Naive thymus-derived CD4-positive, alpha-beta T cell (primary cell): ENCODE data around the gene OPRM1. TPM values are rescaled to one million over a fixed set of nuclear protein-coding genes. Genes with fewer than 3 reads are reported as not detected.

Source experiments
- ATAC-seq: fragments of 150-1000 bp; cut with Tn5 transposase; 2 replicates; pipeline ENCODE4 v1.10.0; 2021; ENCODE audit warnings: mild to moderate bottlenecking, moderate library complexity
- CTCF ChIA-PET: fragments of 350-600 bp; sonication (Branson Sonifier 250); formaldehyde crosslinking; loops from one replicate; lab custom pipeline; 2021; ENCODE audit warnings: antibody characterized with exemption; lab: Charles Lee
- POLR2A ChIA-PET: fragments of 350-600 bp; sonication (Branson Sonifier 250); formaldehyde crosslinking; loops from one replicate; lab custom pipeline; 2021; ENCODE audit warnings: antibody characterized with exemption, inconsistent platforms; lab: Charles Lee
- DNase-seq, 9 donors: peaks; one replicate each; pipeline versions ENCODE4 v3.0.0 to v3.0.0-alpha.2; 2020 to 2022; ENCODE audit warnings: mixed read lengths in 1 of 9
- H3K27ac ChIP-seq: one replicate; pipeline ENCODE4 v1.7.0; 2013; ENCODE audit warnings: mild to moderate bottlenecking, low read depth, low read length, moderate library complexity
- H3K27me3 ChIP-seq, 2 donors: one replicate each; pipeline ENCODE4 v1.7.0; 2013; ENCODE audit warnings: low read length in 2 of 2, mild to moderate bottlenecking in 2 of 2, moderate library complexity in 2 of 2; ENCODE audit not compliant: control insufficient read depth in 2 of 2, insufficient read depth in 2 of 2
- H3K36me3 ChIP-seq, 3 experiments: 1 replicate in 2 of 3; 2 replicates in 1 of 3; pipeline ENCODE4 v1.7.0; 2013; ENCODE audit warnings: low read length in 3 of 3, mild to moderate bottlenecking in 3 of 3, moderate library complexity in 1 of 3; ENCODE audit not compliant: insufficient read depth in 3 of 3, control insufficient read depth in 2 of 3
- H3K4me1 ChIP-seq, 2 donors: one replicate each; pipeline ENCODE4 v1.7.0; 2013; ENCODE audit warnings: low read length in 2 of 2, mild to moderate bottlenecking in 2 of 2, moderate library complexity in 1 of 2; ENCODE audit not compliant: control insufficient read depth in 2 of 2, insufficient read depth in 2 of 2
- H3K4me3 ChIP-seq: 2 replicates; pipeline ENCODE4 v1.7.0; 2013; ENCODE audit warnings: mild to moderate bottlenecking, low read length
- H3K9me3 ChIP-seq, 3 experiments: 1 replicate in 2 of 3; 2 replicates in 1 of 3; pipeline ENCODE4 v1.7.0; 2013; ENCODE audit warnings: low read length in 3 of 3; ENCODE audit not compliant: control insufficient read depth in 2 of 3
- H3K27ac Mint-ChIP-seq, 9 donors: one replicate each; pipeline ENCODE4 v1.8.0; 2020 to 2022; ENCODE audit warnings: mixed read lengths in 9 of 9, mild to moderate bottlenecking in 8 of 9, moderate library complexity in 5 of 9, inconsistent platforms in 2 of 9
- H3K27me3 Mint-ChIP-seq, 5 donors: one replicate each; pipeline ENCODE4 v1.8.0; 2021 to 2022; ENCODE audit warnings: mixed read lengths in 5 of 5, mild to moderate bottlenecking in 1 of 5
- H3K36me3 Mint-ChIP-seq, 5 donors: one replicate each; pipeline ENCODE4 v1.8.0; 2020 to 2022; ENCODE audit warnings: mixed read lengths in 5 of 5, mild to moderate bottlenecking in 3 of 5, inconsistent platforms in 1 of 5
- H3K4me1 Mint-ChIP-seq, 7 donors: one replicate each; pipeline ENCODE4 v1.8.0; 2020 to 2022; ENCODE audit warnings: mixed read lengths in 7 of 7, mild to moderate bottlenecking in 3 of 7, inconsistent platforms in 1 of 7
- H3K4me3 Mint-ChIP-seq, 10 donors: one replicate each; pipeline ENCODE4 v1.8.0; 2020 to 2022; ENCODE audit warnings: mild to moderate bottlenecking in 10 of 10, mixed read lengths in 10 of 10, moderate library complexity in 6 of 10, inconsistent platforms in 2 of 10
- H3K9me3 Mint-ChIP-seq, 11 donors: one replicate each; pipeline ENCODE4 v1.8.0; 2020 to 2022; ENCODE audit warnings: mixed read lengths in 11 of 11, mild to moderate bottlenecking in 4 of 11, inconsistent platforms in 1 of 11, moderate library complexity in 1 of 11
- intact Hi-C, 2 donors: fragments of 100-400 bp; cut with micrococcal nuclease; formaldehyde crosslinking; loops; one replicate each; pipeline ENCODE4 v1.15.1; 2023
- polyA plus RNA-seq, 2 donors: library from polyadenylated mRNA; unstranded; fragments of 300-500 nt; fragmentation: Illumina TruSeq; gene quantifications; one replicate each; pipeline ENCODE4 v1.2.3, GENCODE V29; 2021
- total RNA-seq, 6 experiments: library from RNA in 5 of 6; stranded (reverse) in 5 of 6; gene quantifications; 1 replicate in 5 of 6; 2 replicates in 1 of 6; pipeline ENCODE4 v1.2.3 and lab custom pipeline; 2021 to 2026

Gene OPRM1
- not detected for total RNA-seq
- not detected for polyA plus RNA-seq
- total RNA-seq (lab: John Stamatoyannopoulos, UW): not detected

GRCh38 chr6:154039231-154039842 lies at the start of gene OPRM1:
Gene OPRM1, plus strand, starts transcription at chr6:154039240. Its CDS starts 305 bp downstream, at chr6:154039545.
- Histone ChIP-seq H3K9me3 (no peaks in the 10 kb centered on the region), H3K36me3 (no peaks in the 10 kb centered on the region), H3K27me3 (peaks cover 0 to 4% of the 10 kb centered on the region in 2 donors), H3K4me3 (no peak within 1 kb of the TSS), H3K4me1 (no peaks in the 10 kb centered on the region), H3K27ac (no peak within 1 kb of the TSS)
- POLR2A ChIA-PET: no interaction called here
- peak in 6 of 9 donors; percentile 12 to 48 (median 20) for DNase-seq
- Mint-ChIP-seq H3K27ac (no peak within 1 kb of the TSS), H3K4me1 (peaks cover 0 to 2% (median 0%) of the 10 kb centered on the region in 7 donors), H3K36me3 (peaks cover 0 to 3% (median 0%) of the 10 kb centered on the region in 5 donors), H3K27me3 (peaks cover 15 to 60% (median 44%) of the 10 kb centered on the region in 5 donors), H3K9me3 (peaks cover 0 to 10% (median 3%) of the 10 kb centered on the region in 11 donors), H3K4me3 (no peak within 1 kb of the TSS)
- CTCF ChIA-PET: no interaction called here
- intact Hi-C loops: no loop called here
- ATAC-seq: peak; percentile 40

DNA sequence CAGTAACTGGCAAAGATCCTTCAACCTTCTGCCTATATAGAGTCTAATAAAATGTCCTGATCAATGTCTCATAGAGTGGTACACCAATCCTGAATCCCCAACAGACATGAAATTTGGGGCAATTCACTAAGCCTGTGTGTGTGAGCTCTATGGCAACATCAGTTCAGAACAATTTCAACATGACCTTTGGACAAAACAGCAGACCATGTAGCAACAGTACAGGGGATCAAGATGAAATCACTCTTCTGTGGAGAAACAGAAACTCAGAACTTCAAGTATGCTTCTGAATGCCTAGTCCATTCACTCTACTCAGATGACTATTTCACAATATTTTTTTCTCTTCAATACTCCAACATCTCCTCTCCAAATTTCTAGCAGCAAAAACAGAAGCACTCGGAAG lies 49.1 kb upstream of the OPRM1 start:
- H3K4me3 Mint-ChIP-seq: no peak overlapping the region
- Histone ChIP-seq H3K27me3 (no peaks in the 10 kb centered on the region), H3K36me3 (no peaks in the 10 kb centered on the region), H3K4me3 (no peak overlapping the region), H3K4me1 (no peaks in the 10 kb centered on the region), H3K9me3 (no peaks in the 10 kb centered on the region), H3K27ac (no peak overlapping the region)
- no peak overlapping the region for H3K27ac Mint-ChIP-seq
- peaks cover 0 to 2% (median 0%) of the 10 kb centered on the region in 11 donors for H3K9me3 Mint-ChIP-seq
- no peak for DNase-seq
- POLR2A ChIA-PET: no interaction called here
- peaks cover 0 to 9% (median 5%) of the 10 kb centered on the region in 5 donors for H3K27me3 Mint-ChIP-seq
- no peaks in the 10 kb centered on the region for H3K4me1 Mint-ChIP-seq
- CTCF ChIA-PET: no interaction called here
- intact Hi-C loops: no loop called here
- no peaks in the 10 kb centered on the region for H3K36me3 Mint-ChIP-seq
- no peak for ATAC-seq

- no peak for DNase-seq
- no peaks in the 10 kb centered on the region for H3K27me3 ChIP-seq
- H3K9me3 Mint-ChIP-seq: peaks cover 0 to 2% (median 0%) of the 10 kb centered on the region in 11 donors
- ChIA-PET POLR2A (no interaction called here), CTCF (no interaction called here)
- no peaks in the 10 kb centered on the region for H3K36me3 ChIP-seq
- H3K9me3 ChIP-seq: no peaks in the 10 kb centered on the region
- H3K36me3 Mint-ChIP-seq: no peaks in the 10 kb centered on the region
- H3K4me1 ChIP-seq: no peaks in the 10 kb centered on the region
- no peak overlapping the region for H3K4me3 Mint-ChIP-seq
- no peak overlapping the region for H3K27ac Mint-ChIP-seq
- intact Hi-C loops: no loop called here
- ATAC-seq: no peak
- H3K27me3 Mint-ChIP-seq: peaks cover 0 to 4% (median 0%) of the 10 kb centered on the region in 5 donors
- no peaks in the 10 kb centered on the region for H3K4me1 Mint-ChIP-seq
- H3K27ac ChIP-seq: no peak overlapping the region
- no peak overlapping the region for H3K4me3 ChIP-seq
Measured at GRCh38 chr6:153994004-153994403, 45.0 kb upstream of the OPRM1 start.

DNA sequence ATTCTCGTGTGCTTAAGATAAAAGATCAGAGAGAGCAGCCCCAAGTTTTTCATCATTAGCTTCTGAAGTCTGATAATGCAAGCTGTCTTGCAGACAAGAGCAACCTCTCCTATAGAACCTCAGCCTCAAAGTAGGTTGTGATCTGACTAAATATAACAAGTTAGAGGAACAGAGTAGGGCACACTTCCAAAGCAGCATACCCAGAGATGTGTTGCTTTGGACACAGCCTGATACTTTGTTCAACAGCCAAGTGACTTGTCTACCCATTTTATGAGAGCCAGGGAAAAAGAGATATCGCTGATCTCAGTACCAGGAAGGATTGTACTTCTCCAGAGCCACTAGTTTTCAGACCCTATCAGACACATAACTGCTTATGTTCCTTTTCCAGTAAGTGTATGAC lies 44.2 kb upstream of the OPRM1 start:
- POLR2A ChIA-PET: no interaction called here
- no peak for DNase-seq
- no peaks in the 10 kb centered on the region for H3K36me3 ChIP-seq
- ATAC-seq: no peak
- no peaks in the 10 kb centered on the region for H3K9me3 ChIP-seq
- H3K36me3 Mint-ChIP-seq: no peaks in the 10 kb centered on the region
- H3K9me3 Mint-ChIP-seq: peaks cover 0 to 2% (median 0%) of the 10 kb centered on the region in 11 donors
- CTCF ChIA-PET: no interaction called here
- peaks cover 0 to 4% (median 0%) of the 10 kb centered on the region in 5 donors for H3K27me3 Mint-ChIP-seq
- intact Hi-C loops: no loop called here
- no peaks in the 10 kb centered on the region for H3K4me1 Mint-ChIP-seq
- H3K4me3 Mint-ChIP-seq: no peak overlapping the region
- no peak overlapping the region for H3K27ac Mint-ChIP-seq
- no peak overlapping the region for H3K27ac ChIP-seq
- no peaks in the 10 kb centered on the region for H3K4me1 ChIP-seq
- no peaks in the 10 kb centered on the region for H3K27me3 ChIP-seq
- no peak overlapping the region for H3K4me3 ChIP-seq

DNA sequence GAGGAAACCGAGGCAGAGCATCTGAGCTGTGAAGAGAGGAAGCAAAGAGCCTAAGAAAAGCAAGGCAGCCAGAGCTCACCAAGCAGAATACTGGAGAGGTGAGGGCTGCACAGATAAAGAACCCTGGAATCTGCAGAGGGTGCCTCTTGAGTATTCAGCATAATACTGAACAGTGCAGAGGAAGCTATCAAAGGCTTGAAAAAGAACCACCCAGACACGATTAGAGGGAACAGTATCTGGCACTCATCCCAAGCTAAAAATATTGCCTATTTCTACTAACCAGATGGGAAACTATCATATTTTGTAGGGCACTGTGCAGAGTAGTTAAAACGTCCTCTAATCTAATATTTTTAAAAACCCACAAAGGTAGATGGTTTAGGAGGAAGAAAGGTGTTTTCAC lies 41.8 kb upstream of the OPRM1 start:
- H3K27me3 ChIP-seq: no peaks in the 10 kb centered on the region
- no peaks in the 10 kb centered on the region for H3K4me1 Mint-ChIP-seq
- no peaks in the 10 kb centered on the region for H3K4me1 ChIP-seq
- DNase-seq (no peak), ATAC-seq (no peak)
- H3K9me3 ChIP-seq: no peaks in the 10 kb centered on the region
- no peak overlapping the region for H3K27ac Mint-ChIP-seq
- intact Hi-C loops: no loop called here
- ChIA-PET POLR2A (no interaction called here), CTCF (no interaction called here)
- H3K36me3 Mint-ChIP-seq: no peaks in the 10 kb centered on the region
- H3K36me3 ChIP-seq: no peaks in the 10 kb centered on the region
- no peak overlapping the region for H3K4me3 ChIP-seq
- peaks cover 0 to 7% (median 5%) of the 10 kb centered on the region in 5 donors for H3K27me3 Mint-ChIP-seq
- H3K9me3 Mint-ChIP-seq: peaks cover 0 to 1% (median 0%) of the 10 kb centered on the region in 11 donors
- no peak overlapping the region for H3K27ac ChIP-seq
- no peak overlapping the region for H3K4me3 Mint-ChIP-seq

DNA sequence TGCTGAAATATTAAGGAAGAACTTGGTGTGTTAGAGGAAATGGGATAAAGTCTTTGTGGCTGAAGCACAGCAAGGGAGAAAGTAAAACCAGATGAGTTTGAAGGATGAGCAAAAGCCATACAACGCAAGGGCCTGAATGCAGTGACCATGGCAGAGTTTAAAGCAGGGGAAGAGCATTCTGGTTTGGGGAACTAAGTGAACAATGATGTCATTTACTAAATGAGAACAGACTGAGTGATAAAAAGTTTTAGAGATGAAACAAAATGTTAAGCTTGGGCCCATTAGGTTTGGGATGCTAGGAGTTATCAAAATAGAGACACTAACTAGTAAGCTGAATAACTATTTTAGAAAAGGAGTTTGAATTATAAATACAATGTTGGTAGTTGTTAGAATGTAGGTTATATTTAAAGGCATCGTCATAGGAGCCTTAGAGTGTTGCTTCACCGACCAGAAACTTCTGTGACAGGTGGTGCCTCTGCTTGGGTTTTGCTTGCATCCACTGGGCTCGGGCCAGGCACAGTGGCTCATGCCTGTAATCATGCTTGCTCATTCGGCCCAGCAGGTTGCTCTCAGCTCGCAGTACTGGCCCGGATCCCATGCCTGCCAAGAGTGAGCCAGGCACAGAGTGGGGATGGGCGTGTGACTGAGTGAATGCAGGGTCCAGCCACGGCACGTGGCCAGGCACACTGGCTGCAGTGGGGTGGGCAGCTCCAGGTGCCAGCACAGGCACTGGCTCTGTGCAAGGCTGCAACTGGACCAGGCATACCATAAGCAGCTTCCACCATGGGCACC lies 37.4 kb upstream of the OPRM1 start:
- no peak overlapping the region for H3K4me3 Mint-ChIP-seq
- Histone ChIP-seq H3K36me3 (no peaks in the 10 kb centered on the region), H3K27me3 (no peaks in the 10 kb centered on the region), H3K27ac (no peak overlapping the region), H3K4me3 (no peak overlapping the region), H3K4me1 (no peaks in the 10 kb centered on the region), H3K9me3 (no peaks in the 10 kb centered on the region)
- no peak for ATAC-seq
- peaks cover 0 to 6% (median 0%) of the 10 kb centered on the region in 11 donors for H3K9me3 Mint-ChIP-seq
- H3K36me3 Mint-ChIP-seq: no peaks in the 10 kb centered on the region
- CTCF ChIA-PET: no interaction called here
- POLR2A ChIA-PET: no interaction called here
- DNase-seq: no peak
- peaks cover 0 to 12% (median 7%) of the 10 kb centered on the region in 5 donors for H3K27me3 Mint-ChIP-seq
- H3K27ac Mint-ChIP-seq: no peak overlapping the region
- intact Hi-C loops: no loop called here
- no peaks in the 10 kb centered on the region for H3K4me1 Mint-ChIP-seq
